Ovary (tissue), 3 donors: ENCODE measurements around the gene HES4.

ENCODE experiments used
- EP300 ChIP-seq: sonication (generic); formaldehyde crosslinking; IDR thresholded peaks from one replicate; pipeline ENCODE4 v1.6.1; 2017; ENCODE audit warnings: antibody characterized with exemption
- POLR2A ChIP-seq: fragments of 450-650 bp; IDR thresholded peaks from one replicate; pipeline ENCODE4 v1.6.1; 2017; ENCODE audit warnings: antibody characterized with exemption, mild to moderate bottlenecking, moderate library complexity
- TF ChIP-seq, protein P1 (sequence below), 3 donors: fragments of 450-650 bp in 2 of 3; fragments of 200-600 bp in 1 of 3; IDR thresholded peaks; one replicate each; pipeline versions ENCODE4 v1.5.1 to v1.8.0; 2016 to 2022; ENCODE audit warnings: antibody characterized with exemption in 3 of 3, mild to moderate bottlenecking in 1 of 3
- donor health status: DM: no; HTN: no; CAD: no.

GRCh38 chr1:980137-980571, 19.7 kb downstream of the HES4 start:
- TF ChIP-seq POLR2A = no peak
- TF ChIP-seq, protein P1, sequence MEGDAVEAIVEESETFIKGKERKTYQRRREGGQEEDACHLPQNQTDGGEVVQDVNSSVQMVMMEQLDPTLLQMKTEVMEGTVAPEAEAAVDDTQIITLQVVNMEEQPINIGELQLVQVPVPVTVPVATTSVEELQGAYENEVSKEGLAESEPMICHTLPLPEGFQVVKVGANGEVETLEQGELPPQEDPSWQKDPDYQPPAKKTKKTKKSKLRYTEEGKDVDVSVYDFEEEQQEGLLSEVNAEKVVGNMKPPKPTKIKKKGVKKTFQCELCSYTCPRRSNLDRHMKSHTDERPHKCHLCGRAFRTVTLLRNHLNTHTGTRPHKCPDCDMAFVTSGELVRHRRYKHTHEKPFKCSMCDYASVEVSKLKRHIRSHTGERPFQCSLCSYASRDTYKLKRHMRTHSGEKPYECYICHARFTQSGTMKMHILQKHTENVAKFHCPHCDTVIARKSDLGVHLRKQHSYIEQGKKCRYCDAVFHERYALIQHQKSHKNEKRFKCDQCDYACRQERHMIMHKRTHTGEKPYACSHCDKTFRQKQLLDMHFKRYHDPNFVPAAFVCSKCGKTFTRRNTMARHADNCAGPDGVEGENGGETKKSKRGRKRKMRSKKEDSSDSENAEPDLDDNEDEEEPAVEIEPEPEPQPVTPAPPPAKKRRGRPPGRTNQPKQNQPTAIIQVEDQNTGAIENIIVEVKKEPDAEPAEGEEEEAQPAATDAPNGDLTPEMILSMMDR (IDR thresholded peaks at IDR 0.05) = no peak
- TF ChIP-seq EP300 = no peak
